HEK293 (cell line): ENCODE measurements around the gene PDHX.

Experiments
- CTCF ChIA-PET: fragments of 350-600 bp; formaldehyde crosslinking; extraction: SDS; loops from one replicate; lab custom pipeline; 2021; ENCODE audit warnings: antibody characterized with exemption; lab: Yijun Ruan, JAX
- POLR2A ChIA-PET: fragments of 300-600 bp; formaldehyde crosslinking; extraction: SDS; loops from one replicate; lab custom pipeline; 2020; ENCODE audit warnings: antibody characterized with exemption, inconsistent platforms; lab: Yijun Ruan, JAX
- H3K27ac ChIP-seq: fragments of 200-500 bp; sonication (Bioruptor generic); 2 replicates; pipeline ENCODE4 v1.5.1; 2014; ENCODE audit warnings: low read depth, low read length, control low read depth, inconsistent platforms; ENCODE audit errors: extremely low read depth
- H3K36me3 ChIP-seq, 2 experiments: fragments of 200-500 bp in 1 of 2; sonication (Bioruptor generic) in 1 of 2; 1 replicate in 1 of 2; 2 replicates in 1 of 2; pipeline ENCODE4 v1.5.1; 2014 to 2017; ENCODE audit warnings: inconsistent platforms in 2 of 2, low read length in 2 of 2; ENCODE audit not compliant: control insufficient read depth in 2 of 2, insufficient read depth in 1 of 2
- H3K4me1 ChIP-seq: fragments of 200-500 bp; sonication (Bioruptor generic); 2 replicates; pipeline ENCODE4 v1.5.1; 2014; ENCODE audit warnings: mild to moderate bottlenecking, low read length, inconsistent platforms; ENCODE audit not compliant: control insufficient read depth, insufficient read depth
- H3K4me3 ChIP-seq: 2 replicates; pipeline ENCODE4 v1.5.1; 2011; ENCODE audit warnings: low read depth, mild to moderate bottlenecking, control low read depth, low read length, moderate library complexity
- H3K9me3 ChIP-seq: fragments of 200-500 bp; sonication (Bioruptor generic); 2 replicates; pipeline ENCODE4 v1.5.1; 2014; ENCODE audit warnings: low read depth, low read length, inconsistent platforms; ENCODE audit not compliant: control insufficient read depth, insufficient read depth
- KLF17 ChIP-seq: fragments of 450-650 bp; formaldehyde crosslinking; IDR thresholded peaks from 2 replicates; pipeline ENCODE4 v1.5.1; 2016; ENCODE audit warnings: missing biosample characterization, missing genetic modification characterization
- PRDM10 ChIP-seq: fragments of 450-650 bp; formaldehyde crosslinking; IDR thresholded peaks from 2 replicates; pipeline ENCODE4 v1.5.1; 2016; ENCODE audit warnings: missing biosample characterization, missing genetic modification characterization
- PRDM2 ChIP-seq: fragments of 450-650 bp; formaldehyde crosslinking; IDR thresholded peaks from 2 replicates; pipeline ENCODE4 v1.5.1; 2016; ENCODE audit warnings: missing biosample characterization, missing genetic modification characterization, borderline replicate concordance
- SETDB1 ChIP-seq: IDR thresholded peaks from one replicate; pipeline ENCODE4 v1.6.1; 2017; ENCODE audit warnings: mild to moderate bottlenecking, low read length, moderate library complexity, mixed read lengths; ENCODE audit not compliant: insufficient read length
- ZNF221 ChIP-seq: fragments of 450-650 bp; formaldehyde crosslinking; IDR thresholded peaks from 2 replicates; pipeline ENCODE4 v1.5.1; 2017; ENCODE audit warnings: missing biosample characterization, missing genetic modification characterization, borderline replicate concordance
- ZNF274 ChIP-seq, 2 experiments: fragments of 200-500 bp in 1 of 2; fragments of 450-650 bp in 1 of 2; sonication (Bioruptor generic) in 1 of 2; formaldehyde crosslinking in 1 of 2; IDR thresholded peaks; 2 replicates each; pipeline versions ENCODE4 v1.5.1 to v1.6.1; 2014 to 2016; ENCODE audit warnings: borderline replicate concordance in 1 of 2, inconsistent platforms in 1 of 2, low read length in 1 of 2, missing biosample characterization in 1 of 2, missing genetic modification characterization in 1 of 2
- ZNF311 ChIP-seq: fragments of 450-650 bp; formaldehyde crosslinking; IDR thresholded peaks from 2 replicates; pipeline ENCODE4 v1.5.1; 2017; ENCODE audit warnings: missing biosample characterization, missing genetic modification characterization, borderline replicate concordance
- ZNF664 ChIP-seq: fragments of 450-650 bp; formaldehyde crosslinking; IDR thresholded peaks from 2 replicates; pipeline ENCODE4 v1.5.1; 2016; ENCODE audit warnings: missing biosample characterization, missing genetic modification characterization
- TF ChIP-seq, protein P1 (sequence below): fragments of 450-650 bp; formaldehyde crosslinking; IDR thresholded peaks from 2 replicates; pipeline ENCODE4 v1.5.1; 2017; ENCODE audit warnings: missing biosample characterization, missing genetic modification characterization

PDHX gene

DNA sequence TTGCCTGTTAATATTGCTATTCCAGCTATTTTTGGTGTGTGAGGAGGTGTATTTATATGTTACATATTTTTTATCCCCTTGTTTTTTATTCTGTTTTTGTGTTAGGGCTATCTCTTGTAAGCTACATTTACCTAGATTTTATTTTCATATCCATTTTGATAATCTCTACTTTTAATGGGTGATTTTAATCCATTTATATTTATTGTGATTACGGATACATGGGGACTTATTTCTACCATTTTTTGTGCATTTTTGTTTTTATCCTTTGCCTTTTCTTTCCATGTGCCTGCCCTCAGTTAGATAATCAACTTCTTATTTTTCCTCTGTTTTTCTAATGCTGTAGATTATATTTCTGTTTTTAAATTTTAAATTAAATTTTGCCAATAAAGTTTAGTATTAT is 28.3 kb downstream of the PDHX start:
- Histone ChIP-seq H3K4me3 (no peak overlapping the region), H3K36me3 (peaks cover 0 to 3% of the 10 kb centered on the region in 2 experiments; a peak in 1 of 3 replicates), H3K4me1 (no peaks in the 10 kb centered on the region), H3K27ac (no peak overlapping the region), H3K9me3 (no peaks in the 10 kb centered on the region)
- TF ChIP-seq ZNF311 (tag by site-specific recombination): no peak
- TF ChIP-seq SETDB1: peak; percentile 43
- ChIA-PET CTCF (interaction anchor here (1.7 kb wide), 1 partner anchor 18 kb away, joined by 4 read pairs; no protein-coding TSS in a partner anchor), POLR2A (no interaction called here)

GRCh38 chr11:34948696-34949095 is 32.3 kb downstream of the PDHX start:
- H3K9me3 ChIP-seq: no peaks in the 10 kb centered on the region
- H3K4me1 ChIP-seq: no peaks in the 10 kb centered on the region
- no peaks in the 10 kb centered on the region for H3K36me3 ChIP-seq
- no peak overlapping the region for H3K4me3 ChIP-seq
- TF ChIP-seq ZNF664 (tag by site-specific recombination): no peak
- TF ChIP-seq PRDM2 (tag by site-specific recombination): no peak
- no peak for TF ChIP-seq PRDM10 (tag by site-specific recombination)
- TF ChIP-seq ZNF274 (IDR thresholded peaks at IDR 0.05; ENCODE audit: low read length): no peak
- TF ChIP-seq ZNF274 (tag by site-specific recombination; IDR thresholded peaks at IDR 0.05; ENCODE audit: borderline replicate concordance): no peak
- no peak for TF ChIP-seq KLF17 (tag by site-specific recombination)
- H3K27ac ChIP-seq: no peak overlapping the region
- ChIA-PET POLR2A (no interaction called here), CTCF (no interaction called here)

DNA sequence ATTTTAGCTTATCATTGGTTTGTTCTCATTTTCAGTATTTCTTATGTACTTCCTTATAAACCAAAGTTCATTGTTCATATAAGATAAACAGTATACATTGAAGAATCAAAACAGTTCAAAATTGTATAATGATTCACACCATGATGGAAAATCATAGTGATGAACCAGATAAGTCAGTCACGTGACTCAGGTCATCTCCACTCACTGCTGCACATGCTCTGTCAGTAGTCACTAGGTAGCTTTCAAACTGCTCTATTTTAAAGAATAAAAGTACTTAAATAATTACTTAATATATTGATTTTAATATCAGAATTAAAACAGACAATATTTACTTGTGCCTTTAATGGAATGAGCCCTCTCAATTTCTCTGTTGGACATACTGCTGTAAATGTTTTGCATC is 37.5 kb downstream of the PDHX start:
- H3K4me3 ChIP-seq: no peak overlapping the region
- no peaks in the 10 kb centered on the region for H3K9me3 ChIP-seq
- no peaks in the 10 kb centered on the region for H3K4me1 ChIP-seq
- no peak overlapping the region for H3K27ac ChIP-seq
- H3K36me3 ChIP-seq: peaks cover 0 to 10% of the 10 kb centered on the region in 2 experiments; a peak in 1 of 3 replicates
- ChIA-PET CTCF (interaction anchor here (0.6 to 1.0 kb wide), 2 partner anchors 381 to 438 kb away, joined by 3 to 4 read pairs; no protein-coding TSS in a partner anchor), POLR2A (no interaction called here)
- TF ChIP-seq, protein P1, sequence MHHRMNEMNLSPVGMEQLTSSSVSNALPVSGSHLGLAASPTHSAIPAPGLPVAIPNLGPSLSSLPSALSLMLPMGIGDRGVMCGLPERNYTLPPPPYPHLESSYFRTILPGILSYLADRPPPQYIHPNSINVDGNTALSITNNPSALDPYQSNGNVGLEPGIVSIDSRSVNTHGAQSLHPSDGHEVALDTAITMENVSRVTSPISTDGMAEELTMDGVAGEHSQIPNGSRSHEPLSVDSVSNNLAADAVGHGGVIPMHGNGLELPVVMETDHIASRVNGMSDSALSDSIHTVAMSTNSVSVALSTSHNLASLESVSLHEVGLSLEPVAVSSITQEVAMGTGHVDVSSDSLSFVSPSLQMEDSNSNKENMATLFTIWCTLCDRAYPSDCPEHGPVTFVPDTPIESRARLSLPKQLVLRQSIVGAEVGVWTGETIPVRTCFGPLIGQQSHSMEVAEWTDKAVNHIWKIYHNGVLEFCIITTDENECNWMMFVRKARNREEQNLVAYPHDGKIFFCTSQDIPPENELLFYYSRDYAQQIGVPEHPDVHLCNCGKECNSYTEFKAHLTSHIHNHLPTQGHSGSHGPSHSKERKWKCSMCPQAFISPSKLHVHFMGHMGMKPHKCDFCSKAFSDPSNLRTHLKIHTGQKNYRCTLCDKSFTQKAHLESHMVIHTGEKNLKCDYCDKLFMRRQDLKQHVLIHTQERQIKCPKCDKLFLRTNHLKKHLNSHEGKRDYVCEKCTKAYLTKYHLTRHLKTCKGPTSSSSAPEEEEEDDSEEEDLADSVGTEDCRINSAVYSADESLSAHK (tag by site-specific recombination): no peak
- no peak for TF ChIP-seq ZNF274 (IDR thresholded peaks at IDR 0.05; ENCODE audit: low read length)
- TF ChIP-seq ZNF274 (tag by site-specific recombination; IDR thresholded peaks at IDR 0.05; ENCODE audit: borderline replicate concordance): no peak
- no peak for TF ChIP-seq ZNF221 (tag by site-specific recombination)
